K562 (cell line): ENCODE measurements around the gene TMTC2. TPM values are rescaled to one million over a fixed set of nuclear protein-coding genes. Genes with fewer than 3 reads are reported as not detected.
A peak's percentile ranks its signal among the peaks of the same experiment; 100 is the strongest.

Source experiments
- ATF3 ChIP-seq, 2 experiments: fragments of 450-650 bp in 1 of 2; sonication (generic) in 1 of 2; formaldehyde crosslinking in 1 of 2; IDR thresholded peaks in 1 of 2; conservative IDR thresholded peaks in 1 of 2; 2 replicates each; pipeline versions ENCODE4 v1.6.1 to v1.8.1; 2016 to 2023; ENCODE audit warnings: mild to moderate bottlenecking in 2 of 2, moderate library complexity in 2 of 2, inconsistent platforms in 1 of 2, missing genetic modification reagents in 1 of 2
- CHAMP1 ChIP-seq: fragments of 450-650 bp; IDR thresholded peaks from 2 replicates; pipeline ENCODE4 v1.6.1; 2016; ENCODE audit warnings: mild to moderate bottlenecking
- ELF2 ChIP-seq: fragments of 250-450 bp; sonication (Bioruptor Pico); IDR thresholded peaks from 2 replicates; pipeline ENCODE4 v1.5.0; 2021; ENCODE audit warnings: mild to moderate bottlenecking
- FOXK1 ChIP-seq: sonication (generic); formaldehyde crosslinking; IDR thresholded peaks from 2 replicates; pipeline ENCODE4 v1.8.0; 2022; ENCODE audit warnings: missing genetic modification reagents, mild to moderate bottlenecking, borderline replicate concordance
- KAT7 ChIP-seq: sonication (generic); formaldehyde crosslinking; IDR thresholded peaks from 2 replicates; pipeline ENCODE4 v1.8.0; 2022; ENCODE audit warnings: missing genetic modification reagents, mild to moderate bottlenecking, borderline replicate concordance
- PATZ1 ChIP-seq: fragments of 250-450 bp; sonication (Bioruptor Pico); IDR thresholded peaks from 2 replicates; pipeline ENCODE4 v1.5.0; 2020; ENCODE audit warnings: mild to moderate bottlenecking, borderline replicate concordance
- PRPF4 ChIP-seq: fragments of 200-400 bp; formaldehyde crosslinking; IDR thresholded peaks from one replicate; pipeline ENCODE4 v1.6.1; 2017; ENCODE audit warnings: low read length, low read depth, mild to moderate bottlenecking; ENCODE audit not compliant: insufficient read depth, poor library complexity, severe bottlenecking
- RBM22 ChIP-seq: fragments of 200-400 bp; formaldehyde crosslinking; IDR thresholded peaks from 2 replicates; pipeline ENCODE4 v1.6.1; 2018; ENCODE audit warnings: low read length, low read depth; ENCODE audit not compliant: poor library complexity, severe bottlenecking
- RBM25 ChIP-seq: fragments of 200-400 bp; formaldehyde crosslinking; IDR thresholded peaks from 2 replicates; pipeline ENCODE4 v1.6.1; 2018; ENCODE audit warnings: low read length, low read depth, moderate library complexity; ENCODE audit not compliant: severe bottlenecking
- RFX1 ChIP-seq: fragments of 450-650 bp; IDR thresholded peaks from 2 replicates; pipeline ENCODE4 v1.6.1; 2016; ENCODE audit warnings: mild to moderate bottlenecking, moderate library complexity
- RFX7 ChIP-seq: fragments of 250-450 bp; sonication (Bioruptor Pico); IDR thresholded peaks from 2 replicates; pipeline ENCODE4 v1.5.1; 2021; ENCODE audit warnings: mild to moderate bottlenecking
- TEAD2 ChIP-seq: fragments of 450-650 bp; IDR thresholded peaks from 2 replicates; pipeline ENCODE4 v1.6.1; 2016; ENCODE audit warnings: missing genetic modification characterization, control low read depth, missing compliant biosample characterization
- UBTF ChIP-seq, 2 experiments: IDR thresholded peaks; 2 replicates each; pipeline ENCODE4 v1.6.1; 2012; ENCODE audit warnings: improper control_type of control experiment in 2 of 2, low read depth in 2 of 2, low read length in 2 of 2, borderline replicate concordance in 1 of 2
- ZBTB1 ChIP-seq: sonication (generic); formaldehyde crosslinking; IDR thresholded peaks from 2 replicates; pipeline ENCODE4 v1.8.1; 2023; ENCODE audit warnings: missing genetic modification reagents, low read depth, mild to moderate bottlenecking, borderline replicate concordance
- ZFP30 ChIP-seq: fragments of 250-450 bp; sonication (Bioruptor Pico); IDR thresholded peaks from 2 replicates; pipeline ENCODE4 v1.8.0; 2022; ENCODE audit warnings: moderate library complexity, mild to moderate bottlenecking, inconsistent platforms, borderline replicate concordance
- ZFX ChIP-seq: sonication (generic); formaldehyde crosslinking; IDR thresholded peaks from 2 replicates; pipeline ENCODE4 v1.8.0; 2022; ENCODE audit warnings: mild to moderate bottlenecking, missing genetic modification reagents, moderate library complexity
- ZNF282 ChIP-seq: sonication (generic); formaldehyde crosslinking; IDR thresholded peaks from 2 replicates; pipeline ENCODE4 v1.8.1; 2023; ENCODE audit warnings: missing genetic modification reagents
- ZNF551 ChIP-seq: fragments of 250-450 bp; sonication (Bioruptor Pico); IDR thresholded peaks from 2 replicates; pipeline ENCODE4 v1.5.0; 2021; ENCODE audit warnings: mild to moderate bottlenecking, moderate library complexity
- ZNF830 ChIP-seq: fragments of 250-450 bp; sonication (Bioruptor Pico); IDR thresholded peaks from 2 replicates; pipeline ENCODE4 v1.5.0; 2021; ENCODE audit warnings: mild to moderate bottlenecking
- polyA plus RNA-seq, 8 experiments: library from polyadenylated mRNA; depleted of rRNA in 4 of 8; stranded (reverse) in 5 of 8; unstranded in 3 of 8; fragments of >200 nt; fragmentation: Nextera tagmentation in 2 of 8; fragmentation: Illumina TruSeq in 1 of 8; extraction: Ambion mirVana in 2 of 8; extraction: Trizol in 1 of 8; gene quantifications; 2 replicates each; pipeline versions ENCODE4 v1.2.1 to v1.2.3, GENCODE V29; 2011 to 2014; ENCODE audit warnings: inconsistent platforms in 1 of 8, missing spikeins in 1 of 8
- total RNA-seq, 7 experiments: library from RNA; depleted of rRNA in 6 of 7; stranded (reverse); fragments of >200 nt in 6 of 7; fragmentation: Illumina TruSeq in 2 of 7; extraction: Trizol in 2 of 7; gene quantifications; 2 replicates each; pipeline versions ENCODE4 v1.2.1 to v1.2.3, GENCODE V29; 2011 to 2021; ENCODE audit warnings: low replicate concordance in 1 of 7

The TMTC2 gene
- total and polyA plus RNA-seq, 9 of the 15 experiments (the other 6 are each of a cell fraction or from before 2014, with no cell fraction given), result 0.29 to 1.1 (median 0.55) TPM

- TF ChIP-seq UBTF (IDR thresholded peaks at IDR 0.05; ENCODE audit: borderline replicate concordance in 1 of 2, low read depth in 2 of 2, low read length in 2 of 2) (no peak), ZNF830 (no peak), FOXK1 (no peak), RFX1 (peak; percentile 25; the same call in 1 of the 2 replicates), ZNF551 (CRISPR knock-in tag) (no peak), RBM25 (no peak), ZNF282 (CRISPR knock-in tag) (no peak), PATZ1 (CRISPR knock-in tag) (no peak), CHAMP1 (peak; percentile 94), PRPF4 (no peak), RBM22 (no peak), ZFX (CRISPR knock-in tag) (no peak), ZFP30 (CRISPR knock-in tag) (no peak), RFX7 (CRISPR knock-in tag) (no peak), KAT7 (CRISPR knock-in tag) (no peak), ATF3 (IDR thresholded peaks at IDR 0.05) (no peak), ATF3 (CRISPR knock-in tag; conservative IDR thresholded peaks at IDR 0.05) (no peak), ELF2 (CRISPR knock-in tag) (no peak), TEAD2 (tag) (no peak), ZBTB1 (CRISPR knock-in tag) (no peak)
Observed at GRCh38 chr12:83172866-83173649, 486.4 kb downstream of the TMTC2 start (continued).
